ENCODE measurements around the gene VWA1.
"Not testable (repeated sequence)": the region's sequence is repeated elsewhere in the genome, so short reads cannot be mapped to it uniquely, and the experiment has no call there.

The VWA1 gene

DNA sequence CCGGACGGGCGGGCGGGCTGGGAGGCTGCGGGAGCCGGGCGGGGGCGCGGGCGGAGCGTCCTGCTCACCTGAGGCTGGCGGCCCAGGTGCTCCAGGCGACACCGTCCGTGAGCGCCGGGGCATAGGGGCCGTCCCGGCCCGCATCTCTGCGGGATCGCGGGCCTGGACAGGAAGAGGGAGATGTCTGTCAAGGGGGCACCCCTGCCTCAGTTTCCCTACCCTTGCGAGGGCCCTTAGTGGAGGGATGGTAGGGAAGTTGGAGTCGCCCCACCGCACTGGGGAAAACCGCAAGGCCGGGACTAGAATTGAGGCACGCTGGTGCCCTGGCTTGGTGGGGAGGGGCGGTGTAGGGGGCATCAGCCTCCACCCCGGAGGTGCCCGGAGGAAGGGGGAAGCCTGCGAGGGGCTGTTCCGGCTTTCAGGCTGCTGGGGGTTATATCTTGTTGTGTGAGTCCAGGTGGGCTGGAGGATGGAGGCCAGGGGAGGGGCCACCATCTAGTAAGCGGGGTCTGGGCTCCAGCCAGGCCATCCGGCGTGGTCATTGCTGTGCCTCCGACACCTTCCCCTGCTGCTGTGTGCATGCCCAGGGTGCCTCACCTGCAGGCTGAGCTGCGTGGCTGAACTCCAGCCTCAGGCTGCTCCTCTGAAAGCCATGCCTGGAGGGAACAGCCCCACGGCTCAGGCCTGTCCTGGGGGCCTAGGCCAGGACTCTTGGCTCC is 580 bp downstream of the VWA1 start:
- no peak for DNase-seq (ENCODE audit: low read depth, low spot score)

DNA sequence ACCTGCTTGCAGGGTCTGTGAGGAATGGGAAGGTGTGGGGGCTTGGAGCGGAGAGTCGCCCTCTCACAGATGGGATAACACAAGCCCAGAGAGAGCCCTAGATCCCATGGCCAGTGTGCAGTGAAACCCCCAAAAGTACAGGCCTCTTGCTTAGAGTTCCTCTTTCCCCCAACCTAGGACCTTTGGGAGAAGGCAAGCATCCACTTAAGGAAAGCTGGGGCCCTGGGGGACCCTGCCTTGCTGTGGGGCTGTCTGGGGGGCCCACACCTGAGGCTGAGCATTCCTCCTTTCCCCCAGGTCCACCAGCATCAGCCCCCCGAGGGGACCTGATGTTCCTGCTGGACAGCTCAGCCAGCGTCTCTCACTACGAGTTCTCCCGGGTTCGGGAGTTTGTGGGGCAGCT is 1.1 kb downstream of the VWA1 start:
- no peak for DNase-seq (ENCODE audit: low read depth, low spot score)

- DNase-seq (ENCODE audit: low read depth, low spot score), result no peak
Measured at GRCh38 chr1:1437033-1437903, 1.8 kb downstream of the VWA1 start.

- no peak for DNase-seq (ENCODE audit: low read depth, low spot score)
Measured at GRCh38 chr1:1437904-1438376, 2.5 kb downstream of the VWA1 start.

DNA sequence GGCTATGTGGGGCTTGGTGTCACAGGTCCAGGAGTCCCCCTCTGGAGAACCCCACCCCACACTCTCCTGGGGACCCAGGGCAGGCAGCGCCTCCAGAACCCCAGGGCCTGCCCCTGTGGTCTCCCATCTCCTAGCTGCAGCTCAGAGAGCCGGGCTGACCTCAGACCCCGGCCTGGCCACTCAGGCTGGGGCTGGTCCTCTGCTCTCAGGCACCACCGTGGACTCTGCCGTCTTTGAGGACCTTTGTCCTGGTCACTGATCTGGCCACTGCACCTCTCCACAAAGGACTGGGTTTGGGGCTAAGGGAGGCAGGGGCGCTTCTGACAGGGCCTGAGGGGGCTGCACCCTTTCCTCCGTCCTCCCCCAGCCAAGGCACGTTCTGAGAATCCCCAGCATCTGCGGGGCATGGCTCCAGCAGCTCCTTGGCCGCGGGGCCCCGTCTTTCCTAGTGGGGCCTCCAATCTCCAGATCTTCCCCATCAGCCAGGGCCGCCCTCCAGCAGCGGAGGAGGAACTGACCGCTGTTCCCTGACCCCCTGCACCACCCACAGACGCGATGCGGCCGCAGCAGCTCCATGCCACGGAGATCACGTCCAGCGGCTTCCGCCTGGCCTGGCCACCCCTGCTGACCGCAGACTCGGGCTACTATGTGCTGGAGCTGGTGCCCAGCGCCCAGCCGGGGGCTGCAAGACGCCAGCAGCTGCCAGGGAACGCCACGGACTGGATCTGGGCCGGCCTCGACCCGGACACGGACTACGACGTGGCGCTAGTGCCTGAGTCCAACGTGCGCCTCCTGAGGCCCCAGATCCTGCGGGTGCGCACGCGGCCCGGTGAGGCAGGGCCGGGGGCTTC is 3.3 kb downstream of the VWA1 start:
- DNase-seq (ENCODE audit: low read depth, low spot score), result no peak

- DNase-seq (ENCODE audit: low read depth, low spot score), result no peak
Measured at GRCh38 chr1:1439546-1440261, 4.2 kb downstream of the VWA1 start.

DNA sequence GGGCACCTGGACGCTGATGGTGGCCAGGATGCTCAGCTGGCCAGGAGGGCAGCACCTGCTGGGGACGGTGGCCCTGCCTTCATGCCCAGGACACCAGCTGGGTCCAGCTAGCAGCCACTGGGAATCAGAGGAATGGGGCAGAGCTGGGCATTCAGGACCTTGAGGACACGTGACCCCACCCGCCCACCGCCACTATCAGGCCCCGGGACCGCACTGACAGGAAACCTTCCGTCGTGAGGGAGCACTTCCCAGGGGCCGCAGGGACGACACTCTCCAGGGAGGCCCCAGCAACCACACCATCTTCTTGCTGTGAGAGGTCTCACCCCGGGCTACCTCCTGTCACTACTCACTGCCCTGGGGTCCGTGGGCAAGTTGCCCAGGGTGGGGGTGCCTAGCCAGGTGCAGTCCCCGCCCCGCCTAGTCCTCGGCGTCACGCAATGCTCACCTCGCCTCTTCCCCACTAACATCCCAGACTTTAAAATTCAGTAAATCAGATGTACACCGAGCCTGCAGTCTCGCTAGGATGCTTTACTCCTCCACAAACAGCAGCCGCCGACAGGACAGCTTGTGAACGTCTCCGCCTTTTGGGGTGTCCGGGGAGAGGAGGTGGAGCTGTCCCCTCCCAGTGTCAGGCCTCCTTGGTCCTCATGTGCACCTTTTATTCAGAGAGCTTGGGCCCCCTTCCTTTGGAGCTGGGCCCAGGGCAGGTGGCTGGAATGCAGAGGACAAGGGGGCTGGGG is 4.9 kb downstream of the VWA1 start:
- DNase-seq (ENCODE audit: low read depth, low spot score), result no peak

DNA sequence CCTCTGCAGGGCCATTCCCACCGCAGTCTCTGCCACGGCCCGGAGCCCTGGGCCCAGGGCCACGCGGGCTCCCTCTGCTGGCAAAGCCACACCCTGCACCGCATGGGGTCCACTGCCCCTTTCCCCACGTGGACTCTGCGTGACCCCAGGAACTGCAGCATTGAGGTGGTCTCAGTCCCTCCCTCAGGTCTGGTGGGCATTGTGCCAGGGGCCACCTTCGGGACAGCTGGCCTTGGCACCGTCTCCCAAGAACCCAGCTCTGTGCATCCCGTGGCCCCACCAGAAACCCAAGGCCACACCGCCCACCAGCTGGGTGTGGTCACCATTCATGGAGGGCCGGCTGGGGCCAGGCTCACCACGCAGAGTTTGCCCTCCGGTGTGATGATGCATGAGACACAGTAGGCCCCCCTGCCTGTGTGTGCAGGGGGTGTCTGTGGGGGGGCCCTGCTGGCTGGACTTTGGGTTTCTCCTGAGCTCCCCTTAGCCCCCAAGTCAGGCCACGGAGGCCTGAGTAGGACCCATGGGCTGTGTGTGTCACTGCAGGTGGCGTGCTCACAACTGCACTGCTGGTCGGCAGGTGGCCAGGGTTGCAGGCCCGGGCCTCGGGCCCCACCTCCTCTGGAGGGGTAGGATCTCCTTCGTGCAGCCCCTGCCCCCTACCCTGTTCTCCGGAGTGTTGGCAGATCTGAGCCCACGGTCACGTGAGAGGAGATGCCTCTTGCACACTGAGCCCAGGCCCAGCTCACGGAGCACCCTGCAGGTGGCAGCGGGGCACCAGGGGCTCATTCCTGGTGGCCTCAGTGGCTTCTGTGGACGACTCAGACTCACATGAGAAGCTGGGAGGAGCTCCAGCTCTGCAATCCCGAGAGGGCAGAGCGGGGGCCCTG is 5.8 kb downstream of the VWA1 start:
- peak; percentile 67 for DNase-seq (ENCODE audit: low read depth, low spot score)

- no peak for DNase-seq (ENCODE audit: low read depth, low spot score)
Measured at GRCh38 chr1:1442069-1442770, 6.7 kb downstream of the VWA1 start.

- not testable (repeated sequence) for DNase-seq (ENCODE audit: low read depth, low spot score)
Measured at GRCh38 chr1:1446631-1447030, 11.1 kb downstream of the VWA1 start.

- no peak for DNase-seq (ENCODE audit: low read depth, low spot score)
Measured at GRCh38 chr1:1449099-1449739, 13.7 kb downstream of the VWA1 start, which contains the start of gene ATAD3C. Gene ATAD3C (plus strand): TSS chr1:1449689. CDS start chr1:1450684, 995 bp downstream.

GRCh38 chr1:1450616-1451015 is 15.1 kb downstream of the VWA1 start:
- not testable (repeated sequence) for DNase-seq (ENCODE audit: low read depth, low spot score)

DNA sequence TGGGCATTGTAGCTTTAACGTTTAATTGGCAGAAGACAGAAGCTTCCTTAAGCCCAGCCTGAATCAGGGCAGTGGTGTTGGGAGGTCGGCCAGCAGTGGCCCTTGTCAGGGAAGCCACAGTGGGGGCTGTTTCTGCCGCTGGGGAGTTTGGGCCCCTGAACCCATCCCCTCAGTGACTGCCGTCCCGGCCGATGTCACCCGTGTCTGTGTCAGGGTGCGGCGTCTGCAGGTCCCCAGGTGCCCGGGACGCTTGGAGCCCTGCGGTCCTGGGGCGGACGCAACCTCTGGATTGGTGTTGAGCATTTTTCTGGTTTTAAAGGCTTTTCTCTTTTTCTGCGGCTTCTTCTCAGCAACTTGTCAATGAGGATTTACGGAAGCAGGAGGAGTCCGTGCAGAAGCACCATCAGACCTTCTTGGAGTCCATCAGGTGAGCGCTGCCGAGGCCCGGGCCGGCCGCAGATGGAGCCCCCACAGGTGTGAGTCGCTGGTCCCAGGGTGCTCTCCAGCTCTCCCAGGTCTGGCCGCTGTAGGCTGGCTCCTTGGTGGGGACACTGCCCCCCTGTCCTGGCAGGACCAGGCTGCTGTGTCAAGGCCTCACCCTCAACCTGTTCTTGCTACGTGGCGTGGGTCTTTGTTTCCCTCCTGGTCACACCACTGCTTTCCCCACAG is 16.3 kb downstream of the VWA1 start:
- no peak for DNase-seq (ENCODE audit: low read depth, low spot score)

GRCh38 chr1:1452365-1452739 is 16.9 kb downstream of the VWA1 start:
- not testable (repeated sequence) for DNase-seq (ENCODE audit: low read depth, low spot score)

DNA sequence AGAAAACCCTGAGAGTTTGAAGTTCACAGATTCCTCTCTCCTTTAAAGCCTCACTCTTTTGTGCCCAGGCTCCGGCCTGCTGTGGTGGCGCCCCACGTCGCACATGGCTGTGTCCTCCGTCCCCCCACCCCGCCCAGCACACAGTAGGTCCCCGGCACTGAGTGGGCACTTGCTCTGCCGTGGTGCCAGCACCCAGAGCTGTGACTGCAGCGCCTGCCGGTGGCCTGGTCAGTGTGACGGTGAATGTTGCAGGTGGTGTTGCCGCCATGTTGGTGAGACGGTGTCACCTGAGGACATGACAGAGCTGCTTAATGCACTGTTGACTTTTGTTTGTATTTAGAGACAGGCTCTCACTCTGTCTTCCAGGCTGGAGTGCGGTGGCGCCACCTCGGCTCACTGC is 17.4 kb downstream of the VWA1 start:
- DNase-seq (ENCODE audit: low read depth, low spot score), result no peak

DNA sequence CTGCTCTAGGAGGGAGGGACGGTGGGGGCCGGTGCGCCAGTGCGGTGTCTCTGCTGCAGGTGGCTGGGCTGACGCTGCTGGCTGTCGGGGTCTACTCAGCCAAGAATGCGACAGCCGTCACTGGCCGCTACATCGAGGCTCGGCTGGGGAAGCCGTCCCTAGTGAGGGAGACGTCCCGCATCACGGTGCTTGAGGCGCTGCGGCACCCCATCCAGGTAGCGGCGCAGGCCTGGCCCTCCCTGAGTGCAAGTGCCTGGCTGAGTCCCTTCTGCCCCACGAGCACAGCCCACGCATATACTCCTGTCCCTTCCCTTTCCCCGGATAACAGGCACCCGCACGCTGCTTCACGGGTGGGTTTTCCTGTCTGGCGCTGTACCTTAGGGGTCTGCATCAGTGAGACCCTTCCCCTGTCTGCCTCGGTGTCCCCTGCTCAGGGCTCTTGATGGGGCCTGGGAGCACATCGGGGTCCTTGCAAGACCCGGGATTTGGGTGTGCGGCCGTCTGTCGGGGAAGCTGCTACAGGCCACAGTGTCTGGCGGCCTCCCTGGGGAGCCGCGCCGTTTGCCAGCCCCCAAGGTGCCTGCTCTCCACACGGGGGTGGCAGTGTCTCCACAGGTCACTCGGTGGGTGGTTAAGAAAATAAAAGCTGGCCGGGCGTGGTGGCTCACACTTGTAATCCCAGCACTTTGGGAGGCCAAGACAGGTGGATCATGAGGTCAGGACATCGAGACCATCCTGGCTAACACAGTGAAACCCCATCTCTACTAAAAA is 19.0 kb downstream of the VWA1 start:
- not testable (repeated sequence) for DNase-seq (ENCODE audit: low read depth, low spot score)

- DNase-seq (ENCODE audit: low read depth, low spot score), result no peak
Measured at GRCh38 chr1:1455366-1455884, 19.9 kb downstream of the VWA1 start.
